ENCODE data around the gene DCAF6. TPM values are rescaled to one million over a fixed set of nuclear protein-coding genes. Genes with fewer than 3 reads are reported as not detected.

The DCAF6 gene
- total and polyA plus RNA-seq, 8 donors: 39.7 to 62.7 (median 55.0) TPM

DNA sequence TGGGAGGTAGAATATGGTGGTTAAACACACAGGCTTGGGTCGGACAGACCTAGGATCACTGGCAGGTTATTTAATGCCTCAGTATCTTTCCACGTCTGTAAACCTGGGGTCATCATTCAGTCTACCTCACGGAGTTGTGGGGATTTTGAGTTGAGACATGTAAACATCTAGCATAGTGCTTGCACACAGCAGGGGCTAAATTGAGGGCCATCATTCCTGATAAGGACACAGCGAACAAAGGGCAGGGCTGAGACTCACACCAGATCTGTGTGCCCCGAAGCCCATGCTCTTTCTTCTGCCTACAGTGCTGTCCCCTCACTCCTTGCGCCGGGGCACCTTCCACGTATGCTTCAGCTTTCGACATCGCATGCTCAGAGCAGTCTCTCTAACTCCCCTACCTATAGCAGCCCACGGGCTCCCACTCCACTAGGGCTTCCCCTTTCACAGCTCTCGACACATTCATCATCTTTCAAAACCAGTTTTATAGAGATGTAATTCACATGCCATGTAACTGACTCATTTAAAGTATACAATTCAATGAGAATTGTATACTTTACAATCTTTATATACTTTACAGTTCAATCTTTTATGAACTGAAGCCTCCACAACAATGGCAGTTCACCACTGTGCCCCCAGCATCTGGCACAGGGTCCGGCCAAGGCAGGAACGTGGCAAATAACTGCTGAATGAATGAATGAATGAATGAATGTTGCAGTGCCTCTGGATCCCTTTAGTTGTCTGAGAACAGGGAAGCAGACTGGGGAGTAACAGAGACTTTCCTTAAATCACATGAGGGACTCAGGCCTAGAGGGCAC lies 152.2 kb downstream of the DCAF6 start:
- intact Hi-C loops (cut with DNase I): no loop called here
- no peak for ATAC-seq
- H3K9me3 ChIP-seq: no peaks in the 10 kb centered on the region
- H3K36me3 ChIP-seq: no peaks in the 10 kb centered on the region
- TF ChIP-seq, protein P1, sequence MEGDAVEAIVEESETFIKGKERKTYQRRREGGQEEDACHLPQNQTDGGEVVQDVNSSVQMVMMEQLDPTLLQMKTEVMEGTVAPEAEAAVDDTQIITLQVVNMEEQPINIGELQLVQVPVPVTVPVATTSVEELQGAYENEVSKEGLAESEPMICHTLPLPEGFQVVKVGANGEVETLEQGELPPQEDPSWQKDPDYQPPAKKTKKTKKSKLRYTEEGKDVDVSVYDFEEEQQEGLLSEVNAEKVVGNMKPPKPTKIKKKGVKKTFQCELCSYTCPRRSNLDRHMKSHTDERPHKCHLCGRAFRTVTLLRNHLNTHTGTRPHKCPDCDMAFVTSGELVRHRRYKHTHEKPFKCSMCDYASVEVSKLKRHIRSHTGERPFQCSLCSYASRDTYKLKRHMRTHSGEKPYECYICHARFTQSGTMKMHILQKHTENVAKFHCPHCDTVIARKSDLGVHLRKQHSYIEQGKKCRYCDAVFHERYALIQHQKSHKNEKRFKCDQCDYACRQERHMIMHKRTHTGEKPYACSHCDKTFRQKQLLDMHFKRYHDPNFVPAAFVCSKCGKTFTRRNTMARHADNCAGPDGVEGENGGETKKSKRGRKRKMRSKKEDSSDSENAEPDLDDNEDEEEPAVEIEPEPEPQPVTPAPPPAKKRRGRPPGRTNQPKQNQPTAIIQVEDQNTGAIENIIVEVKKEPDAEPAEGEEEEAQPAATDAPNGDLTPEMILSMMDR (IDR thresholded peaks at IDR 0.05): no peak
- no peaks in the 10 kb centered on the region for H3K27me3 ChIP-seq
- H3K4me3 ChIP-seq: no peak overlapping the region
- H3K27ac ChIP-seq: no peak overlapping the region
- DNase-seq: no peak
- no peaks in the 10 kb centered on the region for H3K4me1 ChIP-seq

DNA sequence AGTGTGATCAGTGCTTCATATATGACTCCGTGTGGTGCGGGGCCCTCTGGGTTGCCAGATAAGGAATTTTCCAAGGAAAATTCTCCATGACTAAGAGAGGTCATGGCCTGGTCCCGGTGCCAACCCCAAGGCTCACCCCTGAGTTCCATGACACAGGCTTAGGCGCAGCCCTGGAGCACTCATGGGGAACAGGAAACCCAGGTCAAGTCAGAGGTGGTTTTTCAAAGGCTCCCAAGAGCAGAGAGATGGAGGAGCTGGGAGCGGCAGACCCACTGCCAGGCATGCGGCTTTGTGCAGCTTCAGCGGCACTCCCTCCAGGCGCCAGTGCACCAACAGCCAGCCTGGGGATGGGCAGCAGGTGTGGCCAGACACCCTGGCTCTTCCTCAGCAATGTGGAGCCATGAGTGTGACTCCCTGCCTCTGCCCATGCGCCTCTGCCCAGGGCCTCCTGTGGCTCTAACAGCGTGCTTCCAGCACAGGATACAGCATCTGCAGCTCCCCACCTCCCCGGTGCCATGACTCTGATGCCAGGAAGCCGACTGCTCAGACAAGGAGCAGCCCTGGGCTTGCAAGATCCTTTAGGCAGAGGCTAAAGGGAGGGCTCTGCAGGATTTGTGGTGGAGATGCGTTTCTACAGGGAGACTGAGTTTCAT lies 153.0 kb downstream of the DCAF6 start:
- DNase-seq (no peak), ATAC-seq (no peak)
- TF ChIP-seq, protein P1 (IDR thresholded peaks at IDR 0.05): no peak
- no peaks in the 10 kb centered on the region for H3K27me3 ChIP-seq
- H3K9me3 ChIP-seq: no peaks in the 10 kb centered on the region
- intact Hi-C loops (cut with DNase I): no loop called here
- H3K4me3 ChIP-seq: no peak overlapping the region
- H3K27ac ChIP-seq: no peak overlapping the region
- H3K4me1 ChIP-seq: no peaks in the 10 kb centered on the region
- H3K36me3 ChIP-seq: no peaks in the 10 kb centered on the region

DNA sequence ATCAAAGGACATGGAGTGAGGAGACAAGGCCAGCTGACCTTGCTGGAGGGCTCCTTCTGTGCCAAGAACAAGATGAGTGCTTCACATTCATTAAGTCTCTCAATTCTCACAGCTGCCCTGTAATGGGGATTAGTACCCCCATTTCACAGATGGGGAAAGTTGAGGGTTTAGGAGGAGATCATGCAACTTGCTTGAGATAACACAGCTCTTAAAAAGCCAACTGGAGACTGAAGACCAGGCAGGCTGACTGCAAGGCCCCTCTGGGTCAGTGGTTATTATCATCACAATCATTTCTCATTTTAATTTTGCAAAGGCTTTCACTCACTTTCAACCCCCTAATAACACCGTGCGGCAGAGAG lies 153.5 kb downstream of the DCAF6 start:
- Histone ChIP-seq H3K27me3 (no peaks in the 10 kb centered on the region), H3K4me1 (no peaks in the 10 kb centered on the region), H3K9me3 (no peaks in the 10 kb centered on the region), H3K36me3 (no peaks in the 10 kb centered on the region), H3K27ac (no peak overlapping the region), H3K4me3 (no peak overlapping the region)
- intact Hi-C loops (cut with DNase I): no loop called here
- TF ChIP-seq, protein P1 (IDR thresholded peaks at IDR 0.05): no peak
- ATAC-seq (no peak), DNase-seq (no peak)

DNA sequence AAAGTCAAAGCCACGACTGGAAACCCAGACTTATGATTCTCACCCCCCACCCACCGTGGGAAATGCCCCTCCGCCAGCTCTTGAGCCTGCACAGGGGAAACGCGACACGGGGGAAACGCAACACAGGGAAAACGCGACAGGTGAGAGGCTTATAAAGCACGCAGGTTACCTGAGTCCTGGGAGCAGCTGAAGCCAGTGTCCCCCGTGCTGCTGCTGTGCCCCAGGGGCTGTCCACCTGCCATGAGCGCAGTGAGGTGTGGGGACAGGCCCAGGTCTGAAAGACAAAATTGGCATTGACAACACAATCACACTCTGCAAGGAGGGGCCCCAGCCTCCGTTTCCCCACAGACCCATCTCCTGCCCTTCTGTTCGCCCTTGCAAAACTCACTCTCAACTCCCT lies 153.9 kb downstream of the DCAF6 start:
- ATAC-seq (no peak), DNase-seq (no peak)
- intact Hi-C loops (cut with DNase I): no loop called here
- no peaks in the 10 kb centered on the region for H3K27me3 ChIP-seq
- H3K9me3 ChIP-seq: no peaks in the 10 kb centered on the region
- H3K4me1 ChIP-seq: no peaks in the 10 kb centered on the region
- TF ChIP-seq, protein P1 (IDR thresholded peaks at IDR 0.05): no peak
- H3K4me3 ChIP-seq: no peak overlapping the region
- H3K36me3 ChIP-seq: no peaks in the 10 kb centered on the region
- no peak overlapping the region for H3K27ac ChIP-seq

DNA sequence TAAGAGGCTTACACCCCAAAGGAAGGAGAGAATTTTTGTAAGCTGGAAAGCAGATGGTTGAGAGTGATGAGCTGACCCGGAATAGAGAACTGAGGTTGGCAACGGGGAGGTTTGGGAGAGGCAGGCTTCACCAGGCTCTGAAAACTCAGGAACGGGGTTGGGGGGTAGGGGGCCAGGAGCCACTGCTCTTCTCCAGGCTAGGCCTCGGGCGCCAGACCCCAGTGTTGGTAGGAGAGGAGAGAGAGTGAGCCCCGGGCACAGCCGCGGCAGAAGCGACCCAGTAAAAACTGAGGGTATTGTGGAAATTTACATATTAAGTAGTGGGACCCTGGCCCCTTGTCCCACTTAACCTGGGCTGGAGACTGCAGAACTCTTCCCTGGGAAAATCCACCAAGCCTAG lies 154.6 kb downstream of the DCAF6 start:
- intact Hi-C loops (cut with DNase I): no loop called here
- Histone ChIP-seq H3K4me3 (no peak overlapping the region), H3K36me3 (no peaks in the 10 kb centered on the region), H3K27ac (no peak overlapping the region), H3K27me3 (no peaks in the 10 kb centered on the region), H3K9me3 (no peaks in the 10 kb centered on the region), H3K4me1 (no peaks in the 10 kb centered on the region)
- TF ChIP-seq, protein P1 (IDR thresholded peaks at IDR 0.05): no peak
- ATAC-seq: no peak
- no peak for DNase-seq
